Neural progenitor cell (in vitro differentiated cells): ENCODE data around the gene NTN4. TPM values are rescaled to one million over a fixed set of nuclear protein-coding genes. Genes with fewer than 3 reads are reported as not detected.

ENCODE experiments used
- DNase-seq: peaks from one replicate; pipeline ENCODE4 v3.0.0-alpha.2; 2016; ENCODE audit warnings: low spot score
- H2AFZ ChIP-seq: fragments of 200-600 bp; sonication (generic); replicated peaks from 2 replicates; pipeline ENCODE4 v1.6.1; 2016; ENCODE audit warnings: antibody characterized with exemption
- H3F3A ChIP-seq: fragments of 200-600 bp; sonication (generic); 2 replicates; pipeline ENCODE4 v1.6.1; 2016; ENCODE audit warnings: antibody characterized with exemption, low read depth
- H3K27ac ChIP-seq: fragments of 200-600 bp; sonication (generic); 2 replicates; pipeline ENCODE4 v1.5.1; 2016; ENCODE audit warnings: mild to moderate bottlenecking
- H3K27me3 ChIP-seq: fragments of 200-600 bp; sonication (generic); 2 replicates; pipeline ENCODE4 v1.6.1; 2016; ENCODE audit warnings: mild to moderate bottlenecking, moderate library complexity
- H3K36me3 ChIP-seq: fragments of 200-600 bp; sonication (generic); 2 replicates; pipeline ENCODE4 v1.5.1; 2016
- H3K4me1 ChIP-seq: fragments of 200-600 bp; sonication (generic); 2 replicates; pipeline ENCODE4 v1.6.1; 2016; ENCODE audit warnings: mixed run types
- H3K4me2 ChIP-seq: fragments of 200-600 bp; sonication (generic); 2 replicates; pipeline ENCODE4 v1.6.1; 2016
- H3K4me3 ChIP-seq: fragments of 200-600 bp; sonication (generic); 2 replicates; pipeline ENCODE4 v1.5.1; 2016
- H3K79me2 ChIP-seq: fragments of 200-600 bp; sonication (generic); 2 replicates; pipeline ENCODE4 v1.6.1; 2016; ENCODE audit warnings: low read depth
- H3K9ac ChIP-seq: fragments of 200-600 bp; sonication (generic); 2 replicates; pipeline ENCODE4 v1.6.1; 2016
- H3K9me3 ChIP-seq: fragments of 200-600 bp; sonication (generic); 2 replicates; pipeline ENCODE4 v1.5.1; 2016; ENCODE audit warnings: low read depth
- H4K20me1 ChIP-seq: fragments of 200-600 bp; sonication (generic); 2 replicates; pipeline ENCODE4 v1.6.1; 2016; ENCODE audit warnings: low read depth
- H3K27ac Mint-ChIP-seq: 3 replicates; pipeline ENCODE4 v1.8.0; 2021; ENCODE audit warnings: mixed read lengths
- H3K27me3 Mint-ChIP-seq: 2 replicates; pipeline ENCODE4 v1.8.0; 2022; ENCODE audit warnings: low read depth, mild to moderate bottlenecking, inconsistent platforms, moderate library complexity, mixed read lengths; ENCODE audit not compliant: insufficient read depth
- H3K36me3 Mint-ChIP-seq: 3 replicates; pipeline ENCODE4 v1.8.0; 2021; ENCODE audit warnings: mixed read lengths
- H3K4me1 Mint-ChIP-seq: 3 replicates; pipeline ENCODE4 v1.8.0; 2021; ENCODE audit warnings: mixed read lengths
- H3K4me3 Mint-ChIP-seq: 3 replicates; pipeline ENCODE4 v1.8.0; 2021; ENCODE audit warnings: mild to moderate bottlenecking, moderate library complexity, mixed read lengths
- H3K9me3 Mint-ChIP-seq: 3 replicates; pipeline ENCODE4 v1.8.0; 2020; ENCODE audit warnings: mixed read lengths
- CTCF ChIP-seq: fragments of 200-600 bp; sonication (generic); IDR thresholded peaks from 2 replicates; pipeline ENCODE4 v1.5.1; 2017; ENCODE audit warnings: antibody characterized with exemption, mild to moderate bottlenecking
- EZH2 ChIP-seq: fragments of 200-600 bp; sonication (generic); IDR thresholded peaks from 2 replicates; pipeline ENCODE4 v1.6.1; 2017; ENCODE audit warnings: antibody characterized with exemption, mild to moderate bottlenecking, moderate library complexity
- EZH2phosphoT487 ChIP-seq: fragments of 200-600 bp; sonication (generic); IDR thresholded peaks from 2 replicates; pipeline ENCODE4 v1.6.1; 2017; ENCODE audit warnings: antibody characterized with exemption
- total RNA-seq: library from RNA; depleted of rRNA; stranded (reverse); fragments of >200 nt; gene quantifications from 2 replicates; pipeline ENCODE4 v1.2.3, GENCODE V29; 2015; ENCODE audit warnings: low replicate concordance

The NTN4 gene
- total RNA-seq, 1 donor from 2014 or later, result 2.3 TPM

GRCh38 chr12:95633049-95633731 lies 157.4 kb downstream of the NTN4 start:
- Histone ChIP-seq H3K4me3 (no peak overlapping the region), H3K36me3 (no peaks in the 10 kb centered on the region), H3K79me2 (no peaks in the 10 kb centered on the region), H3F3A (peaks cover 12% of the 10 kb centered on the region), H2AFZ (no peak overlapping the region), H3K4me2 (no peak overlapping the region), H3K9me3 (no peaks in the 10 kb centered on the region), H3K4me1 (peaks cover 12% of the 10 kb centered on the region), H3K27me3 (no peaks in the 10 kb centered on the region), H3K9ac (no peak overlapping the region), H3K27ac (no peak overlapping the region), H4K20me1 (no peaks in the 10 kb centered on the region)
- no peaks in the 10 kb centered on the region for H3K36me3 Mint-ChIP-seq
- TF ChIP-seq EZH2phosphoT487 (no peak), CTCF (no peak), EZH2 (no peak)
- no peak overlapping the region for H3K4me3 Mint-ChIP-seq
- DNase-seq, result no peak
- no peaks in the 10 kb centered on the region for H3K27me3 Mint-ChIP-seq
- peaks cover 25% of the 10 kb centered on the region for H3K4me1 Mint-ChIP-seq
- no peak overlapping the region for H3K27ac Mint-ChIP-seq
- no peaks in the 10 kb centered on the region for H3K9me3 Mint-ChIP-seq

GRCh38 chr12:95630496-95630895 lies 160.1 kb downstream of the NTN4 start:
- H3K9ac ChIP-seq, result no peak overlapping the region
- no peaks in the 10 kb centered on the region for H3K36me3 ChIP-seq
- TF ChIP-seq EZH2phosphoT487 (no peak), CTCF (no peak), EZH2 (no peak)
- Mint-ChIP-seq H3K4me3 (no peak overlapping the region), H3K36me3 (no peaks in the 10 kb centered on the region), H3K9me3 (no peaks in the 10 kb centered on the region), H3K27me3 (no peaks in the 10 kb centered on the region), H3K27ac (no peak overlapping the region), H3K4me1 (peaks cover 31% of the 10 kb centered on the region)
- no peak overlapping the region for H2AFZ ChIP-seq
- peaks cover 12% of the 10 kb centered on the region for H3F3A ChIP-seq
- H3K27me3 ChIP-seq, result no peaks in the 10 kb centered on the region
- no peak overlapping the region for H3K4me3 ChIP-seq
- DNase-seq, result no peak
- H3K27ac ChIP-seq, result no peak overlapping the region
- peaks cover 20% of the 10 kb centered on the region for H3K4me1 ChIP-seq
- H3K79me2 ChIP-seq, result no peaks in the 10 kb centered on the region
- H4K20me1 ChIP-seq, result no peaks in the 10 kb centered on the region
- no peak overlapping the region for H3K4me2 ChIP-seq
- H3K9me3 ChIP-seq, result no peaks in the 10 kb centered on the region

- H3K9ac ChIP-seq, result no peak overlapping the region
- H3K36me3 ChIP-seq, result no peaks in the 10 kb centered on the region
- peaks cover 13% of the 10 kb centered on the region for H3F3A ChIP-seq
- H3K4me2 ChIP-seq, result no peak overlapping the region
- Mint-ChIP-seq H3K27me3 (no peaks in the 10 kb centered on the region), H3K27ac (peak overlapping the region; percentile 46), H3K4me1 (peaks cover 42% of the 10 kb centered on the region), H3K36me3 (no peaks in the 10 kb centered on the region), H3K4me3 (no peak overlapping the region), H3K9me3 (no peaks in the 10 kb centered on the region)
- no peaks in the 10 kb centered on the region for H3K27me3 ChIP-seq
- no peak overlapping the region for H2AFZ ChIP-seq
- H4K20me1 ChIP-seq, result no peaks in the 10 kb centered on the region
- H3K9me3 ChIP-seq, result no peaks in the 10 kb centered on the region
- peaks cover 25% of the 10 kb centered on the region for H3K4me1 ChIP-seq
- TF ChIP-seq EZH2 (no peak), EZH2phosphoT487 (no peak), CTCF (no peak)
- DNase-seq, result no peak
- H3K79me2 ChIP-seq, result no peaks in the 10 kb centered on the region
- H3K27ac ChIP-seq, result no peak overlapping the region
- no peak overlapping the region for H3K4me3 ChIP-seq
These were observed 161.2 kb downstream of the NTN4 start for GRCh38 chr12:95629392-95629791.
